Stimulated activated CD4-positive, alpha-beta T cell treated with anti-CD3 and anti-CD28 coated beads, TNF-alpha, amount 100 ng/mL, for 4 hours (primary cell): Measurements from ENCODE around the gene CRB3.

ENCODE experiments used
- DNase-seq, 3 experiments: peaks; one replicate each; pipeline ENCODE4 v3.0.0-alpha.2; 2020; ENCODE audit warnings: low read depth in 3 of 3

CRB3 gene

DNA sequence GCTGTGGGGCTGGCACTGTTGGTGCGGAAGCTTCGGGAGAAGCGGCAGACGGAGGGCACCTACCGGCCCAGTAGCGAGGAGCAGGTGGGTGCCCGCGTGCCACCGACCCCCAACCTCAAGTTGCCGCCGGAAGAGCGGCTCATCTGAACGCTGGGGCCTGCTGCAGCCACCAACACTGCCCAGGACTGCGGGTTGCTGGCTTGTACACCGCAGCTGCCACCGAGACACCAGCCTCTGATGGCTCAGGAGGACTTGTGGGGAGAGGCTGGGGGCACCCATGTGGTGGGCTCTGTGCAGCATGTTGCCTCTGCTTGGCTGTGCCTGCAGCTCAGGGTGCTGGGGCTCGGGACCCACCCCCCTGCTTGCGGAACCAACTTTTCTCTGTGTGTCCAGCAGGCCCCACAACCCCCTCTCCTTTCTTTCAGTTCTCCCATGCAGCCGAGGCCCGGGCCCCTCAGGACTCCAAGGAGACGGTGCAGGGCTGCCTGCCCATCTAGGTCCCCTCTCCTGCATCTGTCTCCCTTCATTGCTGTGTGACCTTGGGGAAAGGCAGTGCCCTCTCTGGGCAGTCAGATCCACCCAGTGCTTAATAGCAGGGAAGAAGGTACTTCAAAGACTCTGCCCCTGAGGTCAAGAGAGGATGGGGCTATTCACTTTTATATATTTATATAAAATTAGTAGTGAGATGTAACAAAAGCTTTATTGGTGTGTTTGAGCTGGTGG, 2.6 kb downstream of the CRB3 start:
- no peak for DNase-seq

DNA sequence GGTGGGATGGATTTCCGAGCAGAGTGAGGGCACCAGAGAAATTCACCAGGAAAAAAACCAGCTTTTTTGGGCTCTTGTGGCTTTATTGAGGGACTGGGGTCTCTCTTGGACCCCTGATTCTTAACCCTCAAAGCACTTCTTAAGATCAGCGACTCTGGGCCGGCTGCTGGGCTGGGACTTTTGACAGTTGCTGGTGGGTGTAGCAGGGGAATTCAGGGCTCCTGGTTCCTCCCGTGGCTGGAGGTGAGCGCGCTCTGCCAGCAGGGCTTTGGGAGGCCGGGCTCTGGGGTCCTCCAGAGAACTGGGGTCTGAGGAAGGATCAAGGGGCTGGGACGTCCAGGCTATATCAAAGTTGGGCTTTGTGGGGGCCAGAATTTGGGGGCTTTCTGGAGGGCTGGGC, 3.3 kb downstream of the CRB3 start:
- DNase-seq: no peak

DNA sequence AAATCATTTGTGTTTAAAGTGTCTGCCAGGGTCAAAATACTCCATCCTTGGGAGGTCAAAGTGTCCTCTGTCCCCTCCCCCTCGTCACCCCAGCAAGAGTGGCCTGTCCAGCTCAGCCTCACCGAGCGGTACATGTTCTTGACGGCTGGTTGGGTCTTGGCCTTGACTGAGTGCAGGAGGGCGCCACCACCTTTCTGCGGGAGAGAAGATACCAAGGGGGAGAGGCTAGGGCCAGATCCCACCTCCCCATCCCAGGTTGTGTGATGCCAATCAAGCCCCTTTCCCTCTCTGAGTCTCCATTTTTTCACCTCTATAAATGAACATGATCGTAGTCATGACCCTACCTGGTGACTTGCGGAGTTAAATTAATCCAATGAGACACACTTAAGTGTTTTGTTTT, 6.1 kb downstream of the CRB3 start:
- DNase-seq: no peak

DNA sequence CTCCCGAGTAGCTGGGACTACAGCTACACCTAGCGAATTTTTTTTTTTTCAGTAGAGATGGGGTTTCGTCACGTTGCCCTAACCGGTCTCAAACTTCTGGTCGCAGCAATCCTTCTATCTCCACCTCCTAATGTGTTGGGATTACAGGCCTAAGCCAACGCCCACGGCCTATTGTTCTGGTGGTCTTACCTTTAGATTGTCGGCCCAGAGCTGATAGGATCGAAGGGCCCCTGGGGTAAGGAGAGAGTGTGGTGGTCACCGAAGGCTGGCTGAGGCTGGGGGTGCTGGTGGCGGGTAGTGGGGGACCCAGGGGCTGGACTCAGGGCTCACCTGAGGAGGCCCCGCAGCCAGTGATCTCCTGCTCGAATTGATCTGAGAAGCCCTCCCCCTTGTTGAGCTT, 7.0 kb downstream of the CRB3 start:
- DNase-seq: no peak

DNA sequence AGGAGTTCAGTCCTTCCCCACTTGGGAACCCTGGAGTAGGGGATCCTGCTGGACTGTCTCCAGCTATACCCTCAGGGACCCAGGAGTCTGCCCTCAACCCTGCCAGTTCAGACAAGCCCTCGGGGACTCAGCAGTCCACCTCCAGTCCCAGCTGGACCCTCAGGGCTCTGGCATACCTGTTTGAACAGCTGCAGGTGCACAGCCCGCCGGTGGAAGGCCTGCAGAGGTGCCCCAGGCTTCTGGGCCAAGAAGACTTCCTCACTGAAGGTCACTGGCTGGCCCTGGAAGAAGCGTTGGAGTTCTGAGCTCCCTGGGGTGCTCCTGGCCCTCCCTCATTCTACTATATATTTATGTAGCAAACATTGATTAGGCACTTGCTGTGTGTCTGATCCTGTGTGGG, 8.6 kb downstream of the CRB3 start:
- no peak for DNase-seq

DNA sequence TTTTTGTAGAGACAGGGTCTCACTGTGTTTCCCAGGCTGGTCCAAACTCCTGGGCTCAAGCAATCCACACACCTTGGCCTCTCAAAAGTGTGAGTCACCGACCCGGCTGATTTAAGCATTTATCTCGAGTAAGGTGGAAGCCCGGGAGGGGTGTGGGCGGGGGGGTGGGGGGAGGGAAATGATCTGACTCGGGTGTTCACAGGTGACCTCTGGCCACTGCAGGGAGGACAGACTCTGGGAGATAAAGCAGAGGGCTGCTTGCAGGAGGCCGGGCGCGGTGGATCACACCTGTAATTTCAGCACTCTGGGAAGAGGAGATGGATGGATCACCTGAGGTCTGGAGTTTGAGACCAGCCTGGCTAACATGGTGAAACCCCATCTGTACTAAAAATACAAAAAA, 9.6 kb downstream of the CRB3 start:
- no peak for DNase-seq

DNA sequence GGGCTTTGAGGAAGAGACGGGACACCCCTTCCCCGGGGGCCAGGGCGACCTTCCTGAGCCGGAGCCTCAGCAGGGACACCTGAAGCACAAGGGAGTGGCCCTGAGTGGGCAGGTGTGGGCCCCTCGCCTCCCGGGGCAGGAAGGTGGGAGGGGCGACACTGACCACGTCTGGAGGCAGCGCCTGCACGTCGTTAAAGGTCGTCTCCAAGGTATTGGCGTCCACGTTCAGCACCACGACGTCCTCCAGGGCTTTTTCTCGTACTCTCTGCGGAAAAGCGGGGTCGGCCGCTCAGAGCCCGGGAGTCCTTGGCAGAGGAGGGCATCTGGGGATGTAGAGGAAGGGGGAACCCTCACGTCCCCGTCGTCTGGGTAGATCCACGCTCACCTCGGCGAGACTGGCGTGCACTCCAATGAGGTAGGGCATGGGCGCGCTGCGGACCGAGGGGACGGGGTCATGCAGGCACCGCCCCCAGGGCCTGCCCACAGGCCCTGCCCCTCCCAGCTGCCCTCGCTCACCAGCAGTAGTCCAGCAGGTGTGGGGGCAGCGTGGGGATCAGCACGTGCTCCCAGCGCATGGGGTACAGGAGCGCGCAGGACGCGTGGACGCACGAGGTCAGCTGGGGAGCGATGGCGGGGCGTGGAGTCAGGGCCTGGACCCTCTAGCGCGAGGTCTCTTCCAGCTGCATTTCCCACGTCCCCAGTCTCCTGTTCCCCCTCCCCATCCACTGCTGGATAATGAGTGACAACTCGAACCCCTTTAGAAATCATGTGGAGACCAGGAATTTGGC, 11.4 kb downstream of the CRB3 start:
- no peak for DNase-seq

DNA sequence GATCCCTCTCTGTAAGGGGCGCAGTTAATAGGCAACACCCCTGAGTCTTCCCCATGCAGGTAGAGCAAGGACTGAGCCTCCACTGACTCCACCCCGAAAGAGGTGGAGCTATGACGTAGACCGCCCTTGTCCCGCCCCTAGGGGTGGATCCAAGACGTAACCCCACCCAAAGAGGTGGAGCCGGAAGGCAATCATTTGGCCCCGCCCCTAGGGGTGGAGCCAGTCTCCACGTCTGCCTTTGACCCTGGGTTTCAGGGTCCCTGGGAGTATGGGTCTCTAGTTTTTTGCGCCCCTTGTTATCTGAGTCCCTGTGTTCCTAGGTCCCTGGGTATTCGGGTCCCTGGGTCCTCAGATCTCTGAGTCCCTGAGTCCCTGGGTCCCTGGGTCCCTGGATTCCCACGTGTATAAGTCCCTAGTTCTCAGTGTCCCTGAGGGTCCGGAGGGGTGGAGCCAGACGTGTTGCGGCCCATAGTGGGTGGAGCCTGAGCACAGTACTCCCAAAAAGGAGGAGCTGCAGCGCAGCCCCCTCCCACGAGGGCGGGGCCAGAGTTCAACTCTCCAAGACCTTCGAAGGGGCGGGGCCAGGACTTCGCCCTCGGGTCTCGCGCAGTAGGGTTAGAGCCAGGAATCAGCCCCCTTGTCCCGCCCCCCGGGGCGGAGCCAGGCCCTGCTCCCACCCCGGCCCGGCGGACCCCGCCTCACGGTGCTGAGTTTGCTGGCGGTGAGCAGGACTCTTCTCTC, 12.3 kb downstream of the CRB3 start:
- peak in 2 of 3 experiments; percentile 25 to 35 for DNase-seq

DNA sequence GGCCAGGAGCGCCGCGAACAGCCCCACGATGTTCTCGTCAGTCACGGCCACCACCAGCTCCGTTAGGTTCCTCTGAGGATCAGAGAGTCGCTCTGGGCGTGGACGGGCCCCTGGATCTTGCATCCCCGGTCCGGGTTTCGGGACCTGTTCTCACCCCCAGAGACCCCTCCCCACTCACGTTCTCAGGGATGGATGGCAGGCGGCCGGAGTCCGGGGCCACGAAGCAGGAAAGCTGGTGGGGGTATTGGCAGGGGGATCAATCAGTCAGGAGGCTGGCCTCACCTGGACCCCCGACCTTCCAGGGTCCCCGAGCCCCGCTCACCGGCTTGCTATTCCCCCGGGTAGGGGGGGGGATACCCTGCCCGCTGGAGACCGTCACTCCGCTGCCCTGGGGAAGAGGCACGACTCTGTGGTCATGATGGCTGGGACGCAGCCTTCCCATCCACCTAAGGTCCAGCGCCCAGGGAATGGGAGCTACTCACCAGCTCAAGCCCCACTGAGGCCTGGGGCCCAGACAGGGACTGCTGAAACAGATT, 12.9 kb downstream of the CRB3 start:
- DNase-seq: no peak

DNA sequence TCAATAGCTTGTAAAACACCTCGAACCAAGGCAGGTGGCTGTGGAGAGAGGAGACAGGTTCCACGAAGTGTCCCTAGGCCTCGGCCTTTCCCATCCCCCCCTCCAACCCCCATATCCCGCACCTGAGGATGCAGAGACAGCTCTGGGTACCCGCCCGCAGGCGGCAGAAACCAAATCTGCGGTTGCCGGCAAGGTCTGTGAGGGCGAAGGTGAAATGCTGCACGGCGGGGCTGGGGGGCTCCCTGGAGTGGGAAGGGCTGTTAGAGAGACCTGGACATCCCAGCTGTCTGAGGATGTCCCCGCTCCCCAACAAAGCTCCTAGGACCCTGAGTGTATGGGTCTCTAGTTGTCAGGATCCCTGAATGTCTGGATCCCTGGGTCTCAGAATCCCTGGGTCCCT, 14.7 kb downstream of the CRB3 start:
- DNase-seq: no peak

DNA sequence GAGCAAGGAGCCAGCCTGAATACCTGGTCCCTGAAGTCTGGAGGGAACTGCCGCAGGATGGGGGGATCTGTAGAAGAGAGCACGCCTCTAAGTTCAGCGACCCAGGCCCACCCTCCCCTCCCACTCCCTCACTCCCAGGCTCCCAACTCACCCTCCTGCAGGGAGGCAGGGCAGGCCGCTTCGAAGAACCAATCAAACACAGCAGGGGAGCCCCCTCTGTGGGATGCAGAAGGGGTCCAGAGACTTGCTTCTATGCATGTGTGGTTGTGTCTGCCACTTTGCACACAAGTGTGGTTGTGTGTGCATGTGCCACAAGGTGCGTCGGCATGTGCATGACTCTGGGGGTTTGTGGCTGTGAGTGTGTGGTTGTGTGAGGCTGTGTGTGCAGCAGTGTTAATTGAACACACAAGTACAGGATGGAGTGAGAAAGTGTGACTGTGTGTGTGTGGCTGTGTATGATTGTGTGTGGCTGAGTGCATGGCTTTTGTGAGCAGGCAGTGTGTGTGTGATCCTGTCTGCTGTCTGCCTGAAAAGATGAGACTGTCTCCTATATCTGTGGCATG, 15.8 kb downstream of the CRB3 start:
- DNase-seq: no peak

DNA sequence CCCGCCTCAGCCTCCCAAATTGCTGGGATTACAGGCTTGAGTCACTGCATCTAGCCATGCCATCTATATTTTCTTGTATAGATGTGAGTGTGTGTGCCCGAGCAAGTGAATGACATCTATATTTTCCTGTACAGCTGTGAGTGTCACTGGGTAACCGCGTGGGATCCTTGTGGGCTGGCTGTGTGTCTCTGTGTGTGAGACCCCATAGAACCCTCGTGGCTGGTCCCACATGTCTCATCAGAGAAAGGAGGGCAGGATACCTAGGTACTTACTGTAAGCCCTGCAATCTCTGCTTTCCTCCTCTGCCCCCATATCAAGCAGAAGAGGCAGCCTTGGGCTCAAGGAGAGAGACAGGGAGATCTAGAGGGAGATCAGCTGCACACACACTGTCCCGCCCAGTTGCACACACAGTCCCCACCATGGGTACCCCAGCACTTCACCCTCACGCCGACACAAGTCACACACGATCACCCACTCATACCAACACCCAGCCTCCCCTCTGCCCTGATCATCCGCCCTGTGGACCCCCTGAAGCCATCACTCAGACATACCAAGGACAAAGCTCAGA, 16.9 kb downstream of the CRB3 start:
- no peak for DNase-seq

DNA sequence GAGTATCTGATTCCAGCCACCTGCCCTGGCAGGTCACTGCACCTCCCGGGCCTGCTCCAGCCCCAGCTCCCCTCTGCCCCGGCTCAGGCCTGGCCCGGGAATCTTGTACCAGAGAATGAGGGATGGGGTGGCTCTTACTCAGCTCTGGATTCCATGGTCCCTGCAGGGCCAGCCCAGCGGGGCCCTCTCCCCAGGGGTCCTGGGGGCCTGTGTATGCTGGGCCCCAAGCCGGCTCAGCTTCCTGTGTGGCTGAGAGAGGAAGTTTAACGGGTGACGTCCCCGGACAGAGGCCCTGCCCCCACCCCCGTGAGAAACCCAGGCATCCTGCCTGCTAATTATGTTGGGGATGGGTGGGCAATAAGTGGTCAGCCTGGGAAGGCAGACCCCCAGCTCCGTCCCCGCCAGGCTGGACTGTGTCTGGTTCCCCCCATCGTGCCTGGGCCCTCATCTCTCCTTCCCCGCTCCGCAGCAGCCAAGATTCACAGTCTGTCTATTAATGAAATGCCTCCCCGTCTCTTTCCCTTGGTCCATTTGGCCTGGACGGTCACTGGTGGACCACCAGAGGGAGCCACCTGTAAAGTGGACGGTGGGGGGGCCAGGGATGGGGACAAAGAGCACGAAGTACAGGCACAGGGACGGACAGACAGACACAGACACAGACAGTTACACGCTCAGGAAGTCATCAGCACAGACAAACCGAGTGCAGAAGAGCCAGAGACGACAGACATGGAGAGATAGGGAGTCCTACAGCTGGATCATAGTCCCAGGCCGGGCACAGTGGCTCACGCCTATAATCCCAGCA, 17.7 kb downstream of the CRB3 start, which contains the start of gene DENND1C:
DENND1C (minus strand) TSS at position 247 of the 802 bp plus-strand sequence; CDS start at position 155, 92 bp downstream.
- peak in 2 of 3 experiments; percentile 45 to 53 for DNase-seq

DNA sequence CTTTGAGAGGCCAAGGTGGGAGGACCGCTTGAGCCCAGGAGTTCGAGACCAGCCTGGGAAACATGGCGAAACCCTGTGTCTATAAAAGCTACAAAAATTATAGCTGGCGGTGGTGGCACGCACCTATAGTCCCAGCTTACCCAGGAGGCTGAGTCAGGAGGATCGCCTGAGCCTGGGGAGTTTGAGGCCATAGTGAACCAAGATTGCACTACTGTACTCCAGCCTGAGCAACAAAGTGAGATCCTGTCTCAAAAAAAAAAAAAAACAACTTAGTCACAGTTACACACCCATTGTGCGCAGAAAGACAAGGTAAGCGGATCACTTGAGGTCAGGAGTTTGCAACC, 18.2 kb downstream of the CRB3 start:
- DNase-seq: no peak

DNA sequence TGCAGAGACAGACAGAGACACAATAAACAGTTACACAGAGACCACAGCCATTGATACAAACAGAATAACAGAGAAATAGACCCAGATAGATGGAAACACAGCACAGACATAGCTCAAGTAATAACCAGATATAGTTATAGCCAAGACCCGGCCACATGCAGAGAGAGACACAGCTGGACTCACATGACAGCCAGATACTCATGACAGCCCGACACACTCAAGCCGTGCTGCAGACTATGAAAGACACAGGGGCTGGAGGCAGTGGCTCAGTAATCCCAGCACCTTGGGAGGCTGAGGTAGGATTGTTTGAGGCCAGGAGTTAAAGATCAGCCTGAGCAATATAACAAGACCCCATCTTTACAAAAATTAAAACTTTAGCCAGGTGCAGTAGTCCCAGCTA, 19.2 kb downstream of the CRB3 start:
- DNase-seq: no peak

DNA sequence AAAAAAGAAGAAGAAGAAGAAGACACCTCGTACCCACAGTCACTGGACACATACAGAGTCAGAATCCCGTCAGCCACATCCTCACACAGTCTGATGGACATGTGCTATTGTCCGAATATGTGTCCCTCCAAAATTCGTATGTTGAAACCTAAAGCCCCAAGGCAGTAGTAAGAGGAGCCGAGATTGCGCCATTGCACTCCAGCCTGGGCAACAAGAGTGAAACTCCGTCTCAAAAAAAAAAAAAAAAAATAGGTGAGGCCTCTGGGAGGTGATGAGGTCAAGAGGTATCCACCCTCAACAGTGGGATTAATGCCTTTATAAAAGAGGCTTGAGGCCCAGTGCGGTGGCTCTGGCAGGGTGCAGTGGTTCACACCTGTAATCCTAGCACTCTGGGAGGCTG, 20.2 kb downstream of the CRB3 start:
- DNase-seq: no peak

DNA sequence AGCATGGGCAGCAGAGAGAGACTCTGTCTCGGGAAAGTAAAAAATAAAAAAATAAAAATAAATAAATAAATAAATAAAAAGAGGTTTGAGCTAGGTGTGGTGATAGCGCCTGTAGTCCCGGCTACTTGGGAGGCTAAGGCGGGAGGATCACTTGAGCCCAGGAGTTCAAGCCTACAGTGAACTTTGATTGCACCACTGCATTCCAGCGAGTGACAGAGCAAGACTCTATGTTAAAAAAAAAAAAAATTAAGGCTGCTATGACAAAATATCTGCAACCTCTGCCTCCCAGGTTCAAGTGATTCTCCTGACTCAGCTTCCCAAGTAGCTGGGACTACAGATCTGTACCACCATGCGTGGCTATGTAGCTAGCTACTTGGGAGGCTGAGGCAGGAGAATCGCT, 20.8 kb downstream of the CRB3 start:
- no peak for DNase-seq

DNA sequence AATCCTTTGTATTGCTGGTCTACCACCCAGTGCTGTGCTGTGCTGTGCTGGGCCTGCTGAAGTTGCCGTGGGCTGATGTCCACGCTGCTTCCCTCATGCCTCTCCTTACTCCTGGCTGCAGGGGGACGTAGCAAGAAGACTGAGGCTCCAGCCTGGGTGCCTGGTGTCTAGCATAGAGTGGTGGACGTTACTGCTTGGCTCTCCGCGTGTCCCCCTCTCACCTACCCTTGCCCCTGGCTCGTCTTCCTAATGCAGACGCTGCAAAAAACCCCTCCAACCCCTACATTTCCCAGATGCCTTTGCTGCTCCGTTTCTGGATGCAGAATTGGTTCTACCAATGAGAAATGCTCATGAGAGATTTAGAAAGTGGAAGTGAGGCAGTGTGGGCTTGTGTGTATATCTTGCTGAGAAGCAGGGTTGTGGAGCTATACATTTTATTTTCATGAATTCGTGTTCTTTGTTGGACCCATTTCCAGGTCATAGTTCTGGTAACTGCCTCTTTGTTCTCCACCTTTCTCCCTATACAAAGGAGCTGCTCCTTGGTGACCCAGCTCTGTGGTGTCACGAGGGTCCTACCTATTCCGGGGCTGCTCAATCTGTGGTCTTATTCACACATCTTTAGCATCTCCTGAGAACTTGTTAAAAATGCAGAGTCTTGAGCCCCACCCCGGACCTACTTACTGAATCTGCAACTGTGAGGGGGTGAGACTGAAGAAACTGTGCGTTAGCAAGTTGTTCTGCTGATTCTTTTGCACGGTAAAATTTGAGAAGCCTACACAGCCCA, 25.4 kb downstream of the CRB3 start:
- no peak for DNase-seq

DNA sequence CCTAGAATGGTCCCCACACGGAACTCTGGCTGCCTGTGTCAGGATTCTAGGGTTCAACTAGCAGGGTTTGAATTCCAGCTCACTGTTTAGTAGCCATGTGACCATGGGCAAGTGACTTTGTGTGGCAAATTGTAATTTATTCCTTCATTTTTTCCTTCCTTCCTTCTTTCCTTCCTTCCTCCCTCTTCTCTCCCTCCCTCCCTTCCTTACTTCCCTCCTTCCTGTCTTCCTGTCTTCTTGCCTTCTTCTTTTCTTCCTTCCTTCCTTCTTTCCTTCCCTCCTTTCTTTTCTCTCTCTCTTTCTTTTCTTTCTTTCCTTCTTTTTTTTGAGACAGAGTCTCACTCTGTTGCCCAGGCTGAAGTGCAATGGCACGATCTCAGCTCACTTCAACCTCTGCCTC, 26.1 kb downstream of the CRB3 start:
- DNase-seq: no peak
